GM19193 (cell line): Measurements from ENCODE around the gene ZNF775.

ENCODE experiments used
- POLR2A ChIP-seq: IDR thresholded peaks from 4 replicates; pipeline ENCODE4 v1.6.1; 2011; ENCODE audit not compliant: insufficient read depth, insufficient read length; ENCODE audit errors: extremely low read depth

Gene ZNF775

GRCh38 chr7:150405584-150406311 is 26.6 kb downstream of the ZNF775 start:
- TF ChIP-seq POLR2A = peak; percentile 34

DNA sequence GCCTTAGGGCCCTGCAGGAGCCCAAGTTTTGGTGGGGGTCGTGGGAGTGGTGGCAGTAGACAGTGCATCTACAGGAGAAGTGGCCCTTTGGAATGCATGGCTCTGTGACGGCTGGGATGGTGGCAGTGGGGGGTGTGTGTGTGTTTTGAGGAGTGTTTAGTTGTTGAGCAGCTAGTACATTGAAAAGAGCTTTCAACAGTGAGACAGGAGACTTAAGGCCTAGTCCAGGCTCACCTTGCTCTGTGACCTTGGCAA is 27.1 kb downstream of the ZNF775 start:
- TF ChIP-seq POLR2A = peak; percentile 8

GRCh38 chr7:150406567-150407421 is 27.7 kb downstream of the ZNF775 start:
- peak; percentile 7 for TF ChIP-seq POLR2A

- peak; percentile 38 for TF ChIP-seq POLR2A
These were observed 28.7 kb downstream of the ZNF775 start for GRCh38 chr7:150407588-150408392.

GRCh38 chr7:150408393-150409299 is 29.5 kb downstream of the ZNF775 start:
- no peak for TF ChIP-seq POLR2A

DNA sequence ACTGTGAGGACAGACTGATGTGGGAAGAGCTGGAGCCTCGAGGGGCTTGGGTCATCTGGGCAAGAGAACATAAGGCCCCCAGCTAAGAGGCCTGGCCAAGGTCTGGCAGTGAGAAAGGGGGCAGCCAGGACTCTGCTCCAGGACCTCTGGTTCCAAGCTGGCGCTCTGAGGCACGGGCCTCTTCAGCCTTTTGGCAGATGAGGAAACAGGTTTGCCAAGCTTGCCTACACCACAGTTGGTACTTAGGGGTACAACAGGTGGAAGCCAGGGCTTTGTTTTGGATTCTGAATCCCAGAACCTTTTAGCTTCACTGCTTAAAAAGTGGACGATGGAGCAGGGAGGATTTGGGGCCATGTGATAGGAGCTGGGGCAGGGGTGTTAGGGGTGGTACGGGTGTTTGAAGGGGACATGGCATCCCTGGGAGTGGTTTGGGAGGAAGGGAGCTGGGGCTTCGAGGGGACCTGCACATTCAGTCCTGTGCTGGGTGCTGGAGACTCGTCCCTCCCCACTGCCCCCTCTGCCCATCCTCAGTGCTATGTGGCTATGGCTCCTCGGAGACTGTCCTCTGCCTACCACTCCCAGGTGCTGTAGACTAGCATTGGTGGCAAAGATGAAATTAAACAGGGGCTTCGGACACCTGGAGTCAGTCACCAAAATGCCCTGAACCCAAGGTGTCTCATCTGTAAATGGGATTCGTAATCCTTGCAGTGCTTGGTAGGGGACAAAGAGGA is 30.3 kb downstream of the ZNF775 start:
- no peak for TF ChIP-seq POLR2A

DNA sequence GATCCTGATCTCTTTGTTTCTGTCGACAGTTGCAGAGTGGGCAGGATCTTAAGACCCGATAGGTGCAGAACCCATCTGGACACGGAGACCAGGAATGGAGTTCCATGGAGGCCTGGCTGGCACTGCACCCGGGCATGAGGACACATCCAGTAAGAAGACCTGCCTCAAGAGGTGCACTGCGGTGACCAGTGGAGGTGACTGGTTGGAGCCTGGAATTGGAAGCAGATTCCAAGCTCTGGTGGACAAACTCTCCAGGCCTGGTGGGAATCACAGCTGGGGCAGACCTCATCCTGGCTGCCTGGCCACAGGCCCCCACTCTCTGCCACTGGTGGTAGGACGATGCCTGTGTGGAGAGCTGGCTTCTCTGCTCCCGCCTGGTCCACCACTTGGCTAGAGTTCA is 31.0 kb downstream of the ZNF775 start:
- no peak for TF ChIP-seq POLR2A

DNA sequence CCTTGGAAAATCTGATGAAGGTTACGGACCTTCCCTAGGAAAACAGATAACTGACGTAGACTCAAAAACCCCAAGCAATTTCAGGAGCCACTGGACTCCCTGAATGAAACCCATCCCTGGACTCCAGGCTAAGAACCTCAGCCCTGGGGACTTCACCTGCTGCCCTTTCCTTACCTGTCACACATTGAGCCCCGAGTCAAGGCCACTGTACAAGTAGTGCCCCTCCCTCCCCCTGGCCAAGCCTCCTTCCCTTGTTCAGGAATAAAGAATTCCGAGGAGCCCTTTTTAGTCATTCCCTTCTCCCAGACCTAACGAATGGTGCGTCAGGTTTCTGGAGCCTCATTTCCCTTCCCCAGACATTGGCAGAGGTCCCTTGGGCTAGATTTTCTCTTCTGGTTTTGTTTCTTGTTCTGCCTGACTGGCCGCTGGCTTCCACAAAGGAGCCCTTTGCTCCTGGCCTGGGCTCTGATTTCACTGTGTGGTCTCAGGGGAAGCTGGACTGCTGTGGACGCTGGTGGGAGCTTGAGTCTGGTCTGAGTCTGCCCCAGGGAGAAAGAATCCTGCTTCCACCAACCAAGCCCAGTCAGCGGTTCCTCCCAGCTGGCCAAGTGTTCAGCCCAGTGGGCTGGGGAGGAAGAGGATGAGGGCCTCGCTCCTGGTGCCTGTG is 31.7 kb downstream of the ZNF775 start:
- no peak for TF ChIP-seq POLR2A

DNA sequence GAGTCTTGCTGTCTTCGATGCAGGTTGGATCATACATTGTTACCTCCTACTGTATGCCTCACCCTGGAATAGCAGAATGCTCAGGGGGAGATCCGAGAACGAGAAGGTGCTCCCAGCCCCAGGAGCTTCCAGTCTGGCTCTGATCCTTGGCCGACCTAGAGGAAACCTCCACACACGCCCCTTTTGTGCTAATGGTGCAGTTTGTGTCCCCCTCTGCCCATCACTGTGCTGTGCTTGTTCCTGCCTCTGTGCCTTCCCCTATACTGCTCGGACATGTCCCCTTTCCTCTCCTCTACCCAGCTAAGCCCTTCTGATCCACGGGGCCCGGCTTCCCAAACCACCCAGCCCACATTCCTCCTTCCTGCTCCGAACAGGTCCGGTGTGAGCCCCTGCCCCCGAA is 32.5 kb downstream of the ZNF775 start:
- no peak for TF ChIP-seq POLR2A

DNA sequence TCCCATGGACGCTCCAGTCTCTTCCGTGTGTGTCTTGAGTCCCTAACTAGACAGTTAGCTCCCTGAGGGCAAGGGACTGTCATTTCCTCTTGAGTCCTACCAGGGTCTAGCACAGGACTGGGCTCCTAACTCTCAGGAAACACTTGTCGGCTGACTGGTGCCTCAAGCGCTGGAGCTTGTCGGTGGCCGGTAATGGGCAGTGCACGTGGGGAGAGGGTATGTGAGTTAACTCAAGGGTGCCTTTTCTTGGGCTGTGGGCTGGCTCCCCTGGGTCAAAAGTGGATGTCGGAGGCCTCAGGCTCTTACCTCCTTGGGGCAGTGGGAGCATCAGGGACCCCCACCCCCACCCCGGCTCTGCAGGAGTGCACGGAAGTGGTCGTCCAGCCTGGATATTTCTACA is 32.9 kb downstream of the ZNF775 start:
- no peak for TF ChIP-seq POLR2A

DNA sequence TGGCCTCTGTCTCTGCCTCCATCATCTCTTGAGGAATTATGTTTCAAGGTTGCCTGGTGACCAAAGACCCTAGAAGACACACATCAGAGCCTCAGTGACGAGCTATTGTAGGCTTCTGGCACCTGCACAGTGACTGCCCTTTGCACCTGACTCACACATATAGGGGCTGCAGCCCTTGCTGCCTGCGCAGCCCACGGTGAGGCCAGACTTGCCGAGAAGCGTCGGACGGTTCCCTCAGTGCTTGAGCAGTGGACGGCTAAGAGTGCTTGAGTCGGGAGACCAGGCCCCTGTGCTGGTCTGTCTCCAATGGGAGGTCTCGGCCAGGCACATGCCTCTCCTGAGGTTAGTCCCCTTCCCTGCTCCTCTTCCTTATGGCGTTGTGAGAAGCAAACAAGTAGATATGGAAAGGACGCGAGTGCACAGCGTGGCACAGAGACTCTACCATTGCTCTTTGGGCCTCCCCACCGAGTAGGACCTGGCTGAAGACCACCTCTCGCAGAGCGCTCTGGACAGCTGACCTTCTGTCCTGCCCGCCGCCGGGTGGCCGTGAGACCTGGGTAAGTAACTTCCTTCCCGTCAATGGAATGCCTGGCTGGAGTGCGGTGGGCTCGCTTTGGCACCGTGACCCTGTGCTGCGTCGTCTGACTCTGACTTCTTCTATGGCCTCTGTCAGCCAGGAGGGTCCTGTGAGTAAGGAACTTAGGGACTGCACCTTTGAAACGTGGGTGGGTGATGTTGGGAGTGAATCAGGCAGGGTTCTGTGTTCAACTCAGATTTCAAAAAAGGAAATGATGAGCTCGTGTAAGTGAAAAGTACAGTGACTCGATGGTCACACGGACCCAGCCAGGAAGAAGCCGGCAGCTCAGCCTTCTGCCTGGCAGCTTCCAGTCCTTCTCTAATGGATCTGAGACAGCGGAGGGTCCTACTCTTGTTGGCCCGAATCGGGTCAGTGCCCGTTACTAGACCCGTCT is 33.7 kb downstream of the ZNF775 start:
- TF ChIP-seq POLR2A = no peak

- no peak for TF ChIP-seq POLR2A
These were observed 34.5 kb downstream of the ZNF775 start for GRCh38 chr7:150413640-150414081.
